Gastroesophageal sphincter (tissue), 4 donors: ENCODE data around the gene WASF3. TPM values are rescaled to one million over a fixed set of nuclear protein-coding genes. Genes with fewer than 3 reads are reported as not detected.

ENCODE experiments used
- ATAC-seq: fragments of 150-250 bp; one replicate; pipeline ENCODE4 v1.9.1; 2016; ENCODE audit warnings: mild to moderate bottlenecking, moderate library complexity
- H3K27ac ChIP-seq, 4 donors: fragments of 200-600 bp; sonication (generic) in 3 of 4; 1 replicate in 3 of 4; 2 replicates in 1 of 4; pipeline ENCODE4 v1.5.1; 2016 to 2019
- H3K27me3 ChIP-seq: fragments of 200-600 bp; sonication (generic); one replicate; pipeline ENCODE4 v1.5.1; 2019
- H3K36me3 ChIP-seq, 2 donors: fragments of 200-600 bp; sonication (generic); one replicate each; pipeline ENCODE4 v1.5.1; 2019; ENCODE audit warnings: control low read depth in 1 of 2
- H3K4me1 ChIP-seq, 3 donors: fragments of 200-600 bp; sonication (generic); 1 replicate in 2 of 3; 2 replicates in 1 of 3; pipeline ENCODE4 v1.5.1; 2016 to 2019; ENCODE audit warnings: control low read depth in 2 of 3
- H3K4me3 ChIP-seq, 2 donors: fragments of 200-600 bp; sonication (generic); one replicate each; pipeline ENCODE4 v1.5.1; 2019; ENCODE audit warnings: mild to moderate bottlenecking in 1 of 2, moderate library complexity in 1 of 2
- H3K9me3 ChIP-seq, 3 donors: fragments of 200-600 bp; sonication (generic); one replicate each; pipeline ENCODE4 v1.5.1; 2017 to 2019; ENCODE audit warnings: control low read depth in 2 of 3
- EP300 ChIP-seq: sonication (generic); formaldehyde crosslinking; IDR thresholded peaks from one replicate; pipeline ENCODE4 v1.6.1; 2017; ENCODE audit warnings: antibody characterized with exemption, mild to moderate bottlenecking
- POLR2A ChIP-seq, 2 donors: fragments of 450-650 bp; IDR thresholded peaks; one replicate each; pipeline ENCODE4 v1.6.1; 2017; ENCODE audit warnings: antibody characterized with exemption in 2 of 2, mild to moderate bottlenecking in 2 of 2, moderate library complexity in 1 of 2
- POLR2AphosphoS5 ChIP-seq: sonication (generic); formaldehyde crosslinking; IDR thresholded peaks from one replicate; pipeline ENCODE4 v1.6.1; 2017; ENCODE audit warnings: antibody characterized with exemption
- WGBS, 2 donors: methylation state at CpG; one replicate each; pipeline ENCODE4 v1.1.5; 2018; ENCODE audit warnings: low coverage in 1 of 2; 5-methylcytosine and 5-hydroxymethylcytosine counted together
- total RNA-seq, 4 donors: library from RNA; depleted of rRNA; stranded (reverse); fragments of >200 nt; gene quantifications; one replicate each; pipeline ENCODE4 v1.1.0, GENCODE V29; 2016
- TF ChIP-seq, protein P1 (sequence below), 4 experiments: fragments of 200-600 bp in 2 of 4; fragments of 450-650 bp in 2 of 4; sonication (generic) in 1 of 4; IDR thresholded peaks; one replicate each; pipeline ENCODE4 v1.5.1; 2017 to 2019; ENCODE audit warnings: antibody characterized with exemption in 4 of 4, mild to moderate bottlenecking in 2 of 4, moderate library complexity in 2 of 4

Gene WASF3
- total RNA-seq, 4 donors from 2014 or later, result 13.7 to 19.0 (median 18.7) TPM

DNA sequence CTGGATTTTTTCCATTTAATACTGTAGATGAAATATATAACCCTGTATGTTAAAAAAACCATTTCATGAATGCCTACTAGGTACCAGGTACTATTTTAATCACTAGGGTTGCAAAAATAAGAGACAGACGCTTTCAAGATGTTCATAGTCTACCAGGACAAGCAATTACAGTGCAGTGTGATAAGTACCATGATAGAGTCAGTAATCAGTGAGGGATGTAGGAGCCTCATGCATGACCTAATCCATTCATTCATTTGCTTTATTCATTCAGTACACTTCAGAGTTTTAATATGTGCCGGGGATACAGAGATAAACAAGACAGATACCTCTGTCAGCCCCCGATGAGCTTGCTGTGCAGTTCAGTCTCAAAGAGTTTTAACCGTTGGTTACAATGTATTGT lies 3.0 kb downstream of the WASF3 start:
- peaks cover 0 to 41% (median 0%) of the 10 kb centered on the region in 3 donors for H3K4me1 ChIP-seq
- H3K27ac ChIP-seq, result no peak overlapping the region
- 90 to 100% methylated on average over 2 to 4 of the region's 4 CpGs for WGBS, 2 donors
- no peaks in the 10 kb centered on the region for H3K9me3 ChIP-seq
- H3K4me3 ChIP-seq, result no peak overlapping the region
- no peaks in the 10 kb centered on the region for H3K27me3 ChIP-seq
- no peaks in the 10 kb centered on the region for H3K36me3 ChIP-seq
- no peak for TF ChIP-seq POLR2AphosphoS5
- TF ChIP-seq EP300, result no peak
- no peak for TF ChIP-seq POLR2A (IDR thresholded peaks at IDR 0.05)
- TF ChIP-seq, protein P1, sequence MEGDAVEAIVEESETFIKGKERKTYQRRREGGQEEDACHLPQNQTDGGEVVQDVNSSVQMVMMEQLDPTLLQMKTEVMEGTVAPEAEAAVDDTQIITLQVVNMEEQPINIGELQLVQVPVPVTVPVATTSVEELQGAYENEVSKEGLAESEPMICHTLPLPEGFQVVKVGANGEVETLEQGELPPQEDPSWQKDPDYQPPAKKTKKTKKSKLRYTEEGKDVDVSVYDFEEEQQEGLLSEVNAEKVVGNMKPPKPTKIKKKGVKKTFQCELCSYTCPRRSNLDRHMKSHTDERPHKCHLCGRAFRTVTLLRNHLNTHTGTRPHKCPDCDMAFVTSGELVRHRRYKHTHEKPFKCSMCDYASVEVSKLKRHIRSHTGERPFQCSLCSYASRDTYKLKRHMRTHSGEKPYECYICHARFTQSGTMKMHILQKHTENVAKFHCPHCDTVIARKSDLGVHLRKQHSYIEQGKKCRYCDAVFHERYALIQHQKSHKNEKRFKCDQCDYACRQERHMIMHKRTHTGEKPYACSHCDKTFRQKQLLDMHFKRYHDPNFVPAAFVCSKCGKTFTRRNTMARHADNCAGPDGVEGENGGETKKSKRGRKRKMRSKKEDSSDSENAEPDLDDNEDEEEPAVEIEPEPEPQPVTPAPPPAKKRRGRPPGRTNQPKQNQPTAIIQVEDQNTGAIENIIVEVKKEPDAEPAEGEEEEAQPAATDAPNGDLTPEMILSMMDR (IDR thresholded peaks at IDR 0.05), result no peak
- no peak for ATAC-seq

DNA sequence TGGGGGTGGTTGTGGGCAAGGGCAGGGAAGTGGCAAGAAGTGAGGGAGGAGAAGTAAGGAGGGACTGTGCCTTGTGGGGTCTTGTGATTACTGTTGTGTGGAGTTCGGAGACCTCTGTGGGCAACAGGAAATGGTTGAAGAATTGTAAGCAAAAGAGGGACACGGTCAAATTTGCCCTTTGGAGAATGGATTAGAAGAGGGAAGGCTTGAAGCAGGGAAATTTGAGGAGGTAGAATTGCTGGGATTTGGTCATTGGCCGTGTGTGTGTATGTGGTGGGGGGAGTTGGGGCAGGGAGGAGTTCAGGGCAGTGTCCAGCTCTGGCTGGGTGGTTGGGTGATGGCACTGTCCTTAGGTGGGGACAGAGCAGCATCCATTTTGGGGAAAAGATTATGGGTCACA lies 3.6 kb downstream of the WASF3 start:
- Histone ChIP-seq H3K9me3 (no peaks in the 10 kb centered on the region), H3K27me3 (no peaks in the 10 kb centered on the region), H3K27ac (peak overlapping the region in 1 of 4 donors; percentile 15), H3K36me3 (no peaks in the 10 kb centered on the region), H3K4me1 (peaks cover 0 to 41% (median 0%) of the 10 kb centered on the region in 3 donors), H3K4me3 (no peak overlapping the region)
- TF ChIP-seq EP300 (no peak), POLR2AphosphoS5 (no peak), POLR2A (IDR thresholded peaks at IDR 0.05) (no peak)
- TF ChIP-seq, protein P1 (IDR thresholded peaks at IDR 0.05), result no peak
- ATAC-seq, result no peak
- WGBS, 2 donors, result 63 to 68% methylated on average over 2 to 3 of the region's 3 CpGs

DNA sequence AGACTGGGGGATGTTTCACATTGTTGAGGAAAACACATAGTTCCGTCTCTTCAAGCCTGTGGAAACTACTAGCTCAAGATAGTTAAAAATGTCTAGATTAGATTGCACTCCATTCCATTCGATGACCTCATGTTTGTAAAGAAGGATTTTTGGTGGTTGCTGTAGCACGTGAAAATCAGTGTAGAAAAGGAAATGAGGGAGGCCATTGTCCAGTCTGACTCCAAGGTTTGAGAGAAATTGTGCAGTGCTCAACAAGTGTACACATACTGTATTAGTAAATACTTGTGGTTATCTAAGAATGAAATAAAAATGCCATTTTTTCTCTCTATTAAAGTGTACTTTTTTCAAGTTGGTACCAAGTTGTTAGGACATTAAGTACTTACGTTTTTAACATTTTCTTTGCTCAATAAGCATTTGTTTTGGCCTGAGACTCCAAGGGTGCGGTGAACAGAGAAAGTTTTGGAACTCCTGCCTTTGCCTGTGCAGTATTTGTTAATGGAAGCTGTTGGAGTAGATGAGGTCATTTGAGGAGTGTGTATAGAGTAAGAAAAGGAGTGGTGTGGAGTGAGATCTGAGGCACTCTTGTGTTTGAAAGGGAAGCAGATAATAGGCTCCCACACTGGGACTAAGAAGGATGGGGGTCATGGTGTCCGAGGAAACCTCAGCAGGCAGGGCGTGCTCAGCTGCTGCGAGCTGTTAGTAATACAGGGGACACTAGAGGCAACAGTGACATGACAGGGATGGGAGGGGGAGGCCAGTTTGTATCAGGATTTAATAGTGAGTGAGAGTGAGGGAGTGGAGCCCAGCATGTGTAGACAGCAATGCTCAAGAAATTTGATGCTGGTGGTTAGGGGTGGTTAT lies 4.4 kb downstream of the WASF3 start:
- peaks cover 0 to 39% (median 0%) of the 10 kb centered on the region in 3 donors for H3K4me1 ChIP-seq

DNA sequence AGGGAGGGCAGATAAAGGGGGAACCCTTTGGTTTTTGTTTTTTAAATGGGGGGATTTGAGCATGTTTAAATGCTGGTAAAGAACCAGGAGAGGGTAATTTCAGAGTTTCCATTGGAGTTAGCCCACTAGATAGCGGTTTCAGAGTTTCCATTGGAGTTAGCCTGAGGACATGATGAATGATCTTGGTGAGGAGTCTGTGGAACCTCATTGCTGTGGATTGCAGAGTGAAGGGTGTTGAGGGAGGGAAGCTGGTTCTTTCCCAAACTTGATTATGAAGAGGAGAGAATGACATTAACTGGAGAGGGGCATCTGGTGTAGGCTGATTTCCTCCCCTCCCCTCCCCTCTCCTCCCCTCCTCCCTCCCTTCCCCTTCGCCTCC lies 5.0 kb downstream of the WASF3 start:
- Histone ChIP-seq H3K4me1 (peaks cover 0 to 35% (median 0%) of the 10 kb centered on the region in 3 donors), H3K27me3 (no peaks in the 10 kb centered on the region), H3K9me3 (no peaks in the 10 kb centered on the region), H3K36me3 (no peaks in the 10 kb centered on the region), H3K4me3 (no peak overlapping the region), H3K27ac (no peak overlapping the region)
- no peak for TF ChIP-seq POLR2AphosphoS5
- TF ChIP-seq, protein P1 (IDR thresholded peaks at IDR 0.05), result no peak
- no peak for TF ChIP-seq POLR2A (IDR thresholded peaks at IDR 0.05)
- TF ChIP-seq EP300, result no peak
- WGBS, 2 donors, result 58% methylated on average over 1 of the region's 2 CpGs; no CpG with 5 or more reads in 1 of the 2 donors
- ATAC-seq, result no peak

More for the DNA sequence above, 4.4 kb downstream of the WASF3 start:
- H3K4me3 ChIP-seq, result no peak overlapping the region
- H3K9me3 ChIP-seq, result no peaks in the 10 kb centered on the region
- no peaks in the 10 kb centered on the region for H3K27me3 ChIP-seq
- H3K27ac ChIP-seq, result no peak overlapping the region
- TF ChIP-seq, protein P1 (IDR thresholded peaks at IDR 0.05), result no peak
- WGBS, 2 donors, result 55 to 62% methylated on average over 6 to 8 of the region's 8 CpGs
- no peak for ATAC-seq
- H3K36me3 ChIP-seq, result no peaks in the 10 kb centered on the region

DNA sequence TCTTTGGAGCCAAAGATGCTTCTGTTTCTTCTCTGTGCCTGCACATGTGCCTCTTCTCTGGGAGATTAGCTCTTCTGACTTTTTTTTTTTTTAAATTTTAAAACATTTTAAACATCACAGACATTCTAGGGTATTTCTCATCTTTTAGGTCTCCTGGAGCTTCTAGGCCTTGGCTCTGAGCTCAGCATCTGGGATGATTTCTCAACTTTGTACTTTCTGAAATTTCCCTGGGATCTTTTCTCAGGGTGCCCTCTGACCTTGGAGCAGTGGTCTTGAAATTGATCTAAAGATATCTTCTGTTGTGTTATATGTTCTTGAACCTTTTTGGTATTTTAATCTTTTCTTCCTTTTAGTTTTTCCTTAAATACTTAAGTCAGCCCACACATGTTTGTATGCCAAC lies 6.2 kb downstream of the WASF3 start:
- Histone ChIP-seq H3K9me3 (no peaks in the 10 kb centered on the region), H3K27ac (no peak overlapping the region), H3K27me3 (no peaks in the 10 kb centered on the region), H3K4me1 (peaks cover 0 to 26% (median 0%) of the 10 kb centered on the region in 3 donors), H3K4me3 (no peak overlapping the region), H3K36me3 (no peaks in the 10 kb centered on the region)
- no peak for TF ChIP-seq POLR2A (IDR thresholded peaks at IDR 0.05)
- TF ChIP-seq, protein P1 (IDR thresholded peaks at IDR 0.05), result no peak
- no peak for TF ChIP-seq EP300
- TF ChIP-seq POLR2AphosphoS5, result no peak
- no peak for ATAC-seq
